ENCODE data around the gene SUSD5. TPM values are rescaled to one million over a fixed set of nuclear protein-coding genes. Genes with fewer than 3 reads are reported as not detected.
"Not testable (repeated sequence)": the region's sequence is repeated elsewhere in the genome, so short reads cannot be mapped to it uniquely, and the experiment has no call there.

The SUSD5 gene
- total RNA-seq, 1 experiment from 2014 or later = 16.6 TPM

DNA sequence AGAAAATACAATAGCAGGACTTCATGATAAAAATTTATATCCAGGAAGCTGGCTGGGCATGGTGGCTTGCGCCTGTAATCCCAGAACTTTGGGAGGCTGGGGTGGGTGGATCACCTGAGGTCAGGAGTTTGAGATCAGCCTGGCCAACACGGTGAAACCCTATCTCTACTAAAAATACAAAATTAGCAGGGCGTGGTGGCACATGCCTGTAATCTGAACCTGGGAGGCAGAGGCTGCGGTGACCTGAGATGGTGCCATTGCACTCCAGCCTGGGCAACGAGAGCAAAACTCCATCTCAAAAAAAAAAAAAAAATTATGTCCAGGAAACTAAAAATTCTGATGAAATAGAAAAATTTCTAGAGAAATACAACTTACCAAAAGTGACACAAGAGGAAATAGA lies 56.0 kb downstream of the SUSD5 start:
- in situ Hi-C loops (cut with HindIII; ENCODE audit: low sequenced_read_pairs); DNase-seq (ENCODE audit: low spot score): not testable (repeated sequence)

DNA sequence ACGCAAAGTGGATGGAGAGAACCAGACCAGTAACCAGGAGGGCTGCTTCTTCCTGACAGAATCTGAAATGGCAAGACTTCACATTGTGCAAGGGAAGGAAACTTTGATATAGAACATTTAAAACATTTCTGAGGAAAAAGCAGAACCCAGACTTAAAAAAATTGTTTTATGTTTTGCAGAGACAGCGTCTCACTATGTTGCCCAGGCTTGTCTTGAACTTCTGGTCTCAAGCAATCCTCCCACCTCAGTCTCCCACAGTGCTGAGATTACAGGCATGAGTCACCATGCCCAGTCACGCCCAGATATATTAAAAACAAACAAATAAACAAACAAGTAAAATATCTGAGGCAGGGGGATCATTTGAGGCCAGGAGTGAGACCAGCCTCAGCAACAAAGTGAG lies 58.6 kb downstream of the SUSD5 start:
- in situ Hi-C loops (cut with HindIII; ENCODE audit: low sequenced_read_pairs) = no loop called here

DNA sequence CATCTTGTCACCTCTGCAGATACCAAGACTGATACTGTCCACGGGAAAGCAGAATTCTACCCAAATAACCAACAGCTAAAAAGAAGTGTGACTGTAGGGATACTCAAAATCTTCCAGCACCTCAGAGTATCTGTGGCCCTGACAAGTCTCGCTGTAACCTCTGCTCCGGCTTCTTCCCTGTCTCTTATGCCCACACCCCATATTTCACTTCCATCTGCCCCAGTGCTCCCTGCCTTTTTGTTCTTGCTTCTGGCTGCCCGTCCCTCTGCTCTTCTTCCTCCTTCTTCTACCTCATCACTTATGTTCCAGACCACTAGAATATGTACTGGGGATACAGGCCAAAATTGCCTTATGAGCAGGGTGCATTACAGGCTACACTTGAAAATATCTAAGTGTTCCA lies 59.4 kb downstream of the SUSD5 start:
- DNase-seq (ENCODE audit: low spot score) = no peak
- in situ Hi-C loops (cut with HindIII; ENCODE audit: low sequenced_read_pairs) = no loop called here

More for the DNA sequence above, 58.6 kb downstream of the SUSD5 start:
- no peak for DNase-seq (ENCODE audit: low spot score)

DNA sequence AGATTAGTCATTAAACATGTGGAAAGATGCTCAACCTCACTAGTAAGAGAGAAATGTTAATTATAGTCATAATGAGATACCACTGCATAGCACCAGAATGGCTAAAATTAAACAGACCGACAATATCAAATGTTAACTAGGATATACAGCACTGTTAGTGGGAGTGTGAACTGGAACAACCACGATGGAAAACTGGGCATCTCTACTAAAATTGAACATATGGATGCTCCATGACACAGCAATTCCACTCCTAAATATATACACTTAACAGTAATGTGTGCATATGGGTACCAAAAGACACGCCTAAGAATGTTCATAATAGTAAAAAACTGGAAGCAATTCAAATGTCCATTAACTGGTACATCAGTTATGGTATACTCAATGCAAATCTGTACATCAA lies 63.3 kb downstream of the SUSD5 start:
- DNase-seq (ENCODE audit: low spot score) = no peak
- in situ Hi-C loops (cut with HindIII; ENCODE audit: low sequenced_read_pairs) = no loop called here

DNA sequence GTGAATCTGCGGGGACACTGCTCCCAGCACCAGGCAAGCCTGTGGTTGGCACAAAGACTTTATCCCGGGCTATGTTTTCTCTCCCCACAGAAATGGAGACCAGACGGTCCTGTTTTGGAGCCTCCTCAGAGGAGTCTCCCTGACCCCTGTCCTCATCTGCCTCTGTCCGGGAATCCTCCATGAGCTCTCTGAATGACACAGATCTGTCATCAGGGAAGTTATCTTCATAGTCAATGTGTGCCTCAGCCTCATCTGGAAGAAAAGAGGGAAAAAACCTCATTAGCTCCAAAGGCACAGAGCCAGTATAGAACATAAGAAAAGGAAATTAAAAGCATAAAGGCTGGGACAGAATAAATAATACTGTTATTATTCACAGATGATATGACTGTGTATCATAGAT lies 64.8 kb downstream of the SUSD5 start:
- in situ Hi-C loops (cut with HindIII; ENCODE audit: low sequenced_read_pairs) = no loop called here

DNA sequence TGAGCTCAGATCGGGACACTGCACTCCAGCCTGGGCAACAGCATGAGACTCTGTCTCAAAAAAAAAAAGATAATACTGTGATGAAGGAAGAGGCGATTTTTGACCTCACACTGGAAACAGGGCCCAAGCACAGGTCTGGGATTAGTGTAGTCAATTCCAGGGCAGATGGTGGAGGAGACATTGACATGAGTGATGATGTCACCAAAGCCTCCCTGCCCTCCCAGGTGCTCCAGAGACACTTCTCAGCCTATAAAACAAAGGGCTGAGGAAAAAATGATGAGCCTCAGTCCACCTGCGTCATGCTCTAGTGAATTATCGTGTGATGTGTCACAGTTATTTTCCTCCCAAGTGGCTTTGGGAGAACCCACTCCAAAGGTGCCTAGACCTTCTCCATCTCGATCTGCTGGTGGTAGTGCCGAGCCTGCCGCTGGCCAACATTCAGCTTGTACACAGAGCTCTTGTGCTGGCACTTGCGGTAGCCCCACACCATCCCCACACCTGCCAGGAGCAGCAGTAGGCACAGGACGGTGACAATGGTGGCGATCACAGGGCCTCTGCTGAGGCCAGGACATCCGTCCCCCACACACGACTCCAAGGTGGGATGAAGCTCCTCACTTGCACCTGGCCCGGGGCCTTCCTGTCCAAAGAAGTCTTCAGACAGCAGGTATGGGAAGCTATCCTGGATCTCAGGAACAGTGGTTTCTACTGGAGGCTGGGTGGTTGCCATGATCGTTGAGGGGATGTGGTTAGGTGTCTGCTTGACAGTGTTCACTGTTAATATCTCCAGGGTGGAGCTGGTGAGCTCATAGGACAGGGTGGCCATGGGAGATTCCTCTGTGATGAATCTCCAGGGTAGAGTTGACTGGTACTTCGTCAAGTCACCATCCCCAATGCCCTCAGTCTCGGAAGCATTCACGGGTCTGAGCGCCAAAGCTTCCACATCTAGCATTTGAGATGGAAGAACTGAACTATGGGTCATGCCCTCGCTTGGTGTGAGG lies 65.9 kb downstream of the SUSD5 start:
- in situ Hi-C loops (cut with HindIII; ENCODE audit: low sequenced_read_pairs) = no loop called here

More for the DNA sequence above, 64.8 kb downstream of the SUSD5 start:
- no peak for DNase-seq (ENCODE audit: low spot score)

DNA sequence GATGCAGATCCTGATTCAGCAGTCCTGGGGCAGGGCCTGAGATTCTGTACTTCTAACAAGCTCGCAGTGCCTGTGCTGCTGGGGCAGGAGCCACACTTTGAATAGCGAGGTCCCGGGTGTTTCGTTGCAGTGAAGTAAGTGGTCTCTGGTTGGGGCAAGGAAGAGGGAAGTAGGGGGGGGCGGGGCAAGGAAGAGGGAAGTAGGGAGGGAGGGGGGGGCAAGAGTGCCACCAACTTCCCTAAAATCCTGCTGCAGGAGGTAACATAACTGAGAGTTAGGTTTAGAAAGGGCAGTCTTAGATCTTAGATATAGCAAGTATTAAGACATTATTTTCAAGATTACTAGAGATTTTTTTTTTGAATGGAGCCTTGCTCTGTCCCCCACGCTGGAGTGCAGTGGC lies 69.3 kb downstream of the SUSD5 start:
- no peak for DNase-seq (ENCODE audit: low spot score)
- in situ Hi-C loops (cut with HindIII; ENCODE audit: low sequenced_read_pairs) = no loop called here

More for the DNA sequence above, 65.9 kb downstream of the SUSD5 start:
- DNase-seq (ENCODE audit: low spot score) = no peak

DNA sequence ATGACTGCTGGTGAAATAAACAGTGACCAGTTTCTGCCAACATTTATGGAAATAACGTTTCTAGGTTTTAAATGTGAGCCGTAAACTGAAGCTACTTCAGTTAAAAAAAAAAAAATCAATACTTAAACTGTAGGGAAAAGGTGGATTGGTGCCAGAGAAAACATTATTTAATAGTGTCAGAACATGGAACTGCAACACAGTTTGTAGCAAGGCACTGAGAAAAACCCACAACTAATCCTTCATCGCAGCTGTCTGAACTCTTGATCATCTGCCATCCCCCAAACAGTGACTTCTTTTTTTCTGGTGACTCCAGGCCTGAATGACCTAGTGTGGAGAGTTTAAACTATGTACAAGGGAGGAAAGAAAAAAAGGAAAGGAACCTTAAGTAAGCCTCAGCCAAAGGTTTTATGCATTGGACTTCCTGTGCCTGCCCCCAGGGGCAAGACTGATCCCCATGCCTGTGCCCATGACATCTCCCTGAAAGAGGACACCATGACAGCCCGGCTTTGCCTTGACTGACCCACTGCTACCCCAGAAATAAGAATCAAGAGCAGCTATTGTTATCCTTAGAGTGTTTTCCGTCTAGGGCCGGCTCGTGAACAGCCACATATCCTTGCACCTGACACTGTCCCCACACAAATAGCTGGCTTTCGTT lies 71.7 kb downstream of the SUSD5 start:
- in situ Hi-C loops (cut with HindIII; ENCODE audit: low sequenced_read_pairs) = no loop called here
- DNase-seq (ENCODE audit: low spot score) = peak; percentile 8

DNA sequence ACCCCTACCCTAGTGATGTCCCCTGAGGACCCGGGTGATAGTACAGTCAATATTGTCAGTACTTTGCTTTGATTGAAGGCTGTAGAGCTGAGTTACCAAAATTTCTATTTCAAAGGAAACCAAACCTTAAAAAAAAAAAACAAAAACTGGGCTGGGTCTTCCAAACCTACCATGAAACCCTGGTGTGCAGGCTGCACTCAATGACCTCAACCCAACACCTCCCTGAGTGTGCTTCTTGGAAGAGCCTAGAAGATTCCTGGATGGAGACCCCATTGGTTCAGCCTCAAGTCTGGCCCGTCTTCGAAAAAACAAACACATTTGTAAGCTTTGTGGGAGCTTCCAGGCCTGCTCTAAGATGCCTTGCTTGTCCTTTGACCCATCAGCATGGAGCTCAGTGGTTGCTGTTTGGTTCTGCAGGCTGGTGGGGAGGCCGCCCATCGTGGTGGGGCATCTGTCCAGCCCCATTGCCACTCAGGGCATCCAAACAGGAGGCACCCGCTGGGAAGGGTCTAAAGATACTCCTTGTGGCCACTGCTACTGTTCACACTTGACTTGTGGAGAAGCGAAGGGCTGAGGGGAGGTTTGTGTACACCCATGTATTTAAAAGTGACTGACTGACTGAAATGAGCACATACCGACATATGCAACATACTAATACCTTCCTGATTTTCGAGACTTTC lies 72.6 kb downstream of the SUSD5 start:
- in situ Hi-C loops (cut with HindIII; ENCODE audit: low sequenced_read_pairs) = no loop called here
- no peak for DNase-seq (ENCODE audit: low spot score)

DNA sequence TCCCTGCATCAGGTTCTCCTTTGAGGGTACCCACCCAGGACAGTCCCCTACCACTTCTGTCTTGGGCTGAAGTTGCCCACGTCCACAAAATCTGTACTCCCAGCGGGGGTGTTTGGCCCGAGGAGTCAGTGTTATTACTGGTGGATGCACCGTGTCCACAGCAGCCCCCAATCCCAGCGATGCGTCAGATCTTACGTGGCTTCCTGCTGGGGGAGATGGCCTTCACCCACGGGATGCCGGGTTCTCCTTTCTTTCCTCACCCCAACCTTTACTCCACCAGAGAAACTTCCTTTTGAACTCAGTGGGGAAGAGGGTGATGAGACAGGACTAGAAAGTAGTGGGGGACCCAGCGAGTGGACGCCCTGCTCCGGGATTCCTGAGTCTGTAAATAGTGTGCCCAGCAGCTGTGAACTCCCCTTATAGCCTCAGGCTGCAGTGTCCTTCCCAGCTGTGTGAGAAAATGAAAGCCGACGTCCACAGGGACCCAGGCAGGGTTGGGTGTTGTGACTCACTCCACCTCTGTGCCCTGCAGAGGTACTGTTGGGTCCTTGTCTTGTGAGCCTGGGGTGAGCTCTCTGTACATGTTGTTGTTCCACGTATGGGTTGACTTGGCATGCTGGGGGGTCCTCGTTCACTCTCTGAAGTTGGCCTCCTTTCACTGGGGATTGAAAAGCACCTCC lies 73.2 kb downstream of the SUSD5 start:
- DNase-seq (ENCODE audit: low spot score) = no peak
- in situ Hi-C loops (cut with HindIII; ENCODE audit: low sequenced_read_pairs) = no loop called here

DNA sequence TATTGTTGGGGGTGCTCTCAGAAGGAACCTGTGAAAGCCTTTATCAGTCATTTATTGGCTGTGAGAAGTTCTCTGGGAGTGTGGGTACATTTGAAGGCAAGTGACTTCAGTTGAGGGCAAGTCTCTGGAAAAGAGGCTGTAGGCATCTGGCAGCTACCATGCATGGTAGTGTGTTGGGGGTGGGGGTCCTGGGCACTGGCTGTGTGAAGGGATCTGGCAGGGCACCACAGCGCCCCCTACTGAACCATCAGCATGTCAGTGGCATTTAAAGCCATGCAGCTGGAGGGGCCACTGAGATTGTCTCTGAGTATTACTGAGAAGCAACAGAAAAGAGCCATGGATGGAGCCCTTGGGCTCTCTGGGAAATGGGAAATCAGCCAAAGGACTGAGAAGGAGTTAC lies 74.2 kb downstream of the SUSD5 start:
- DNase-seq (ENCODE audit: low spot score) = no peak
- in situ Hi-C loops (cut with HindIII; ENCODE audit: low sequenced_read_pairs) = no loop called here

DNA sequence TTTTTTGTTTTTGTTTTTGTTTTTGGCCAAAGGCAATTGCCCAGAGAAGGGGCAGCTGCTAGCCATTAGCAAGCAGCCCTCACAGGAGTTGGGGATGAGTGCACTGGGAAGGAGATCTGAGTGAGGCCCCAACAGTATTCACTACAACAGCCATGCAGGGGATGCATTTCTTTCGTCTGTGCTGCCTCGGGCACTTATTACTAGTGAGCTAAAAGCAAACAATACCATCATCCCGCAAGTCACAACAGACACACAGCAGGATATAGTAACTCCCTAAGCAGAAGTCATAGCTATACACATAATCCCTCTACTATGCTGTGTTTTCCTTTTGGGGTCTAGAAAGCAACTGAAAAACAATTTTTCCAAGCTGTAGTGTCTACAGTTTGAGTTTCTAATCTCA lies 77.6 kb downstream of the SUSD5 start:
- in situ Hi-C loops (cut with HindIII; ENCODE audit: low sequenced_read_pairs) = no loop called here
- no peak for DNase-seq (ENCODE audit: low spot score)

DNA sequence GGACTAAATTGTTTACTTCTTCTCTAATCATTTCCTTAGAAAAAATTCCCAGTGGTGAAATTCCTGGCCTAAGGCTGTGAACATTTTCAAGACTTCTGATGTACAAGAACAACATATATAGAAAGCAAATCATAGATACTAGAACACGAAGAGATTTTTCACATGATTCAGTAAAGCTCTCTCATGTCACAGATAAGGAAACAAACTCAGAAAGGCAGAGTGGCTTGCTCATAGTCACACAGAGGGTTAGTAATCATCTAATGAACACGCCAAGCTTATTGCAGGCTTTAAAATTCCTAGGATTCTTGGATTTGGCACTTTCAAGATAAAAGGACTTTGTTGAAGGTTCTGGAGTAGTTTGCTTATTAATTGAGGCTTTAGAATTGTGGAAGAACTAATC lies 78.6 kb downstream of the SUSD5 start:
- in situ Hi-C loops (cut with HindIII; ENCODE audit: low sequenced_read_pairs) = no loop called here
- no peak for DNase-seq (ENCODE audit: low spot score)

DNA sequence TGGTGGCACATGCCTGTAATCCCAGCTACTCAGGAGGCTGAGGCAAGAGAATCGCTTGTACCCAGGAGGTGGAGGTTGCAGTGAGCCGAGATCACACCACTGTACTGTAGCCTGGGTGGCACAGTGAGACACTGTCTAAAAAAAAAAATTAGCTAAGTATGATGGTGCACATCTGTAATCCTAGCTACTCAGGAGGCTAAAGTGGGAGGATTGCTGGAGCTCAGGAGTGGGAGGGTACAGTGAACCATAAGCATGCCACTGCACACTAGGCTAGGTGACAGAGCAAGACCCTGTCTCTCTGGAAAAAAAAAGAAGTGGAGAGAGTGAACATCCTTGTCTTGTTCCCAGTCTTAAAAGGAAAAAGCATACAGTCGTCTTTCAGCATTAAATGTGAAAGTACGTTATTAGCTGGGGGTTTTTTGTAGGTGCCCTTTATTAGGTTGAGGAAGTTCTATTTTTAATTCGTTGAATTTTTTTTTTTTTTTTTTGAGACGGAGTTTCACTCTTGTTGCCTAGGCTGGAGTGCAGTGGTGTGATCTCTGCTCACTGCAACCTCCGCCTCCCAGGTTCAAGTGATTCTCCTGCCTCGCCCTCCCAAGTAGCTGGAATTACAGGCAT lies 79.5 kb downstream of the SUSD5 start:
- DNase-seq (ENCODE audit: low spot score); in situ Hi-C loops (cut with HindIII; ENCODE audit: low sequenced_read_pairs): not testable (repeated sequence)

DNA sequence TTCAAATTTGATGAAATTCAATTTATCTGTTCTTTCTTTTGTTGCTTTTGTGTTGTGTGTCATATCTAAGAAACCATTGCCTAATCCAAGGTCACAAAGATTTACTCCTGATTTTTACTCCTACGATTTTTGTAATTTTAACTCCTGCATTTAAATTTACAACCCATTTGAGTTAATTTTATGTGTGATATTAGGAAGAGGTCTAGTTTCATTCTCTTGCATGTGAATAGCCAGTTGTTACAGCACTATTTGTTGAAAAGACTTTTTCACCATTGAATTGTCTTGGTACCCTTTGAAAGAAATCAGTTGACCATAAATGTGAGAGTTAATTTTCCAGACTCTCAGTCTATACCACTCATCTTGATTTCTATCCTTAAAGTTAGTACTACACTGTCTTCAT lies 80.9 kb downstream of the SUSD5 start:
- no peak for DNase-seq (ENCODE audit: low spot score)
- in situ Hi-C loops (cut with HindIII; ENCODE audit: low sequenced_read_pairs) = no loop called here

DNA sequence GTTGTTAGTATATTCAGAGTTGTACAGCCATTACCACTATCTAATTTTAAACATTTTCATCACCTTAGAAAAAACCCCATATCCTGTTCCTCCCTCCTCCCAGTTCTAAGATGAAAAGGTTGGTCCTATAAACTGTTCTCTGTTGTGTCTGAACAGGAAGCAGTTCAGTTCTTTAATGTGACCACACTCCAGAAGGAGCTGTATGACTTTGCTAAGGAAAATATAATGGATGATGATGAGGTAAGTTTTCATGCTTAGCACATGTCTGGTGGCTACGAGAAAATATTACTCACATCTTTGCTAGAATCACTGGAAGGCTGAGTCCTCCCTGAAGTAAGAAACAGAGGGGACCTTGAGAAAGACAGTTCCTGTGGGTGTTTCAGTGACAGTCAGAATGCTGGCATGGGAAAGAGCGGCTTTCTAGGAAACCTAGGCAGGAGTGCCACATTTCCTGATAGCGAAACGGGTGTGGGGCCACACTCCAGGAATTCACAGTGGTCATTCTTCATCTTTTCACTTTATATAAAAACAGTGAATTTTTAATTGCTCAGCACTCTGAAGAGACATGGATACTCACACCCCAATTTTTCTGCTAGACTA lies 84.5 kb downstream of the SUSD5 start:
- in situ Hi-C loops (cut with HindIII; ENCODE audit: low sequenced_read_pairs) = no loop called here

DNA sequence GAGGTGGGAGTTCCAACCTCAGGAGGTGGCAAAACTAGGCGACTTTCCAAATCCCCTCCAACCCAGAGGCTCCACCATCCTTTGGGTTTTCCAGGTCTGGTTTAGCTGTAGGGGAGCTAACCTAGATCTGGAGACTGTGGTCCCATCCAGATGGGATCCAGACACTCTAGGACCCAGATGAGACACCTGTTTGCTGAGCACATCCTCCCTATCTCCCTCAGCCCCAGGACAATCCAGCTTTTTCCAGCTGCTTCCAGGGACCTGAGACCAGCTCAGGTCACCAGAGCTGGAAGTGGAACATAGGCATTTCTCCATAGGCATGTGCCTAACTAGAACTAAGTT lies 86.6 kb downstream of the SUSD5 start:
- in situ Hi-C loops (cut with HindIII; ENCODE audit: low sequenced_read_pairs) = no loop called here
- DNase-seq (ENCODE audit: low spot score) = no peak

More for the DNA sequence above, 84.5 kb downstream of the SUSD5 start:
- no peak for DNase-seq (ENCODE audit: low spot score)

DNA sequence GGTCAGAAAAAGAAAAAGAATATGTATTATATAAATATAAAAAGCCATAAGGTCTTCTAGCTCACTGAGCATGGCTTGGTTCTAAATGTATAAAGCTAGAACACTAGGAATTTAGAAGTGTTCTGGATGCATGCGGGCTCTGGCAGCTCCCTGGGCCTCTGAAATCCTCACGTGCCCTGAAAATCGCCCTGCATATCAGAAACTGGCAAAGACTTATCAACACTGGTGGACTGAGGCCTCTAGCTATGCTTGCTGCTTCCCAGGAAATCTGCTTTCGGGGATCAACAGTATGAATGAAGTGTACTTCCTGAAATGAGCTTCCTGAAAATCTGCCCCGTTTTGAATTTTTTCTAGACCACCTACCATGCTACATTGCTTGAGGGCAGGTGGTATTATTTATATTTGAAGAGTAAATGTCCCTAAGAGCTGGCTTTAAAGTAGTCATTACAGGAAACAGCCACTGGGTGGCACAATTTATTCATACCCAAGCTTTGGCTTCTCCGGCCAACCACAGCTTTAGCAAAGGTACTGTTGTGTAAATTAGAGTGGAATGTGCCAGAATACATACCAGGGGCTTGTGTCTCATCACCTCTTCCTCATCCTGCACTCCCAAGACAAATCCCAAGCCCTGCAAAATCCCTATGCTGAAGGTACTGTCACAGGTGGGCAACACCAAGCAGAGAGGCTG lies 87.1 kb downstream of the SUSD5 start:
- in situ Hi-C loops (cut with HindIII; ENCODE audit: low sequenced_read_pairs) = no loop called here
- peak; percentile 85 for DNase-seq (ENCODE audit: low spot score)
